HG03280 (cell line): ENCODE measurements around the gene NPIPB6.

Source experiments
- ATAC-seq: cut with Tn5 transposase; IDR thresholded peaks from one replicate; pipeline ENCODE4 v1.9.1; 2021; ENCODE audit warnings: mild to moderate bottlenecking, moderate library complexity; ENCODE audit not compliant: unreplicated experiment

The NPIPB6 gene

DNA sequence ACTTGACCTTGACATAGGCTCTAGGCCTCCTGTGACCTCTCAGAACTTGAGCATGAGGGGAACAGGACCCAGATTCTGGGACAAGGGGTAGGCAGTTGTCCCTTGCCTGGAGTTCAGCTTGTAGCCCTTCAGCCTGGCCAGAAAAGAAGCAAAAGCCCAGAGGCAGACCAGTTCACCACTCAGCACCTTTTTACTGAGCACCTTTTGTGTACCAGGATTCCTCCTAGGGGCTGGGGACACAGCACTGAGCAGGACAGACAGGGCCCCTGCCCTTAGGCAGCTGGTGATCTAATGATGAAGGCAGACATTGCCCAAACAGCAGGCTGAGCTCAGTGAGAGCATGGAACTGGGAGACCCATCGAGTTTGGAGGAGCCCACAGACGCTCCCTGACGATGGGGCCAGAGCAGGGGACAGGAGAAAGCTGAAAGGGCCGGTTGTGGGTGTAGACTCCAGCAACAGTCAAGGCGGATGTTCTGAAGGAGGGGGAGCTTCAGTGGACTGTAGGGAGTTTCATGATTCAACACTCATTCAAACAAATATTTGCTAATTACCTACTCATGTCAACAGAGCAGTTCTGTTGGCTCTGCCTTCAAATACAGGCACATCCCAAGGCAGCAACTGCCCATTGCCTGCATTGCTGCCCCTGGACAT lies 38.9 kb downstream of the NPIPB6 start:
- no peak for ATAC-seq

- no peak for ATAC-seq
Measured at GRCh38 chr16:28321700-28322411, 41.5 kb downstream of the NPIPB6 start.

GRCh38 chr16:28320741-28321140 lies 42.6 kb downstream of the NPIPB6 start:
- ATAC-seq: no peak

DNA sequence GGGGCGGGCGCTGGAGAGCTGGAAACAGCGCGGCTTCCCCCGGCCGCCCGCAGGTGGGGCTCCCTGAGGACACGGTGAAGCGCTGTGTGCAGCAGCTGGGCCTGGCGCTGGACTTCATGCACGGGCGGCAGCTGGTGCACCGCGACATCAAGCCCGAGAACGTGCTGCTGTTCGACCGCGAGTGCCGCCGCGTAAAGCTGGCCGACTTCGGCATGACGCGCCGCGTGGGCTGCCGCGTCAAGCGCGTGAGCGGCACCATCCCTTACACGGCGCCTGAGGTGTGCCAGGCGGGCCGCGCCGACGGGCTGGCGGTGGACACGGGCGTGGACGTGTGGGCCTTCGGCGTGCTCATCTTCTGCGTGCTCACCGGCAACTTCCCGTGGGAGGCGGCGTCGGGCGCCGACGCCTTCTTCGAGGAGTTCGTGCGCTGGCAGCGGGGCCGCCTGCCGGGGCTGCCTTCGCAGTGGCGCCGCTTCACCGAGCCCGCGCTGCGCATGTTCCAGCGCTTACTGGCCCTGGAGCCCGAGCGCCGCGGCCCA lies 43.2 kb downstream of the NPIPB6 start:
- ATAC-seq: no peak

- ATAC-seq: no peak
Measured at GRCh38 chr16:28319476-28320022, 43.8 kb downstream of the NPIPB6 start.

DNA sequence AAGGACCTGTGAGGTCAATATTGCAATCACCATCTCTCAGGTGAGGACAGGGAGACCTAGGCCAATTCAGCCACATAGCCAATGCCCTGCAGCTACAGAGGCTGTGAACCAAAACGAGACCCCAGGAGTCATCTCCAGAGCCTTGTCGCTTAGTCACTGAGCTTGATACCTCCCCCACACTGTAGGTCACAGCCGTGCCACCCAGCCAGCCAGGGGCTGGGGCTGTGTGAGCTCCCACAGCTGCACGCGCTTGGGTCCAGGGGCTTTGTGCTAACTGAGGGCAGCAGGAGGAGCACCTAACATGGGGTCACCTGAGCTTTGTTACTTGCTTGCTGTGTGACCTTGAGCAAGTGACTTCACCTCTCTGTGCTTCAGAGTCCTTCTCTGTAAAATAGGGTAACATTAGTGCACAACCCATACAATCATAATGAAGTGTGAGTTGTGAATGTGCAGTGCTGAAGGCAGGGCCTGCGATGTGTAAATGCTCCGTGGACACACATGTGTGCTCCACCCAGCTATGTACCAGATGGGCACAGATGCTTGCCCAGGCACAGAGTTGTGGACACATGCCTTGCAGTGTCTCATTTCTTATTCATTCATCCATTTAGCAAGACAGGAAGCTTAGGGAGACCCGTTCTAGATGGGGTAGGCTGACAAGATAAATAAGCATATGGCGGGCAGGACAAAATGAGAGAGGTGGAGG lies 45.1 kb downstream of the NPIPB6 start:
- no peak for ATAC-seq

GRCh38 chr16:28317040-28317880 lies 46.0 kb downstream of the NPIPB6 start:
- ATAC-seq: no peak

DNA sequence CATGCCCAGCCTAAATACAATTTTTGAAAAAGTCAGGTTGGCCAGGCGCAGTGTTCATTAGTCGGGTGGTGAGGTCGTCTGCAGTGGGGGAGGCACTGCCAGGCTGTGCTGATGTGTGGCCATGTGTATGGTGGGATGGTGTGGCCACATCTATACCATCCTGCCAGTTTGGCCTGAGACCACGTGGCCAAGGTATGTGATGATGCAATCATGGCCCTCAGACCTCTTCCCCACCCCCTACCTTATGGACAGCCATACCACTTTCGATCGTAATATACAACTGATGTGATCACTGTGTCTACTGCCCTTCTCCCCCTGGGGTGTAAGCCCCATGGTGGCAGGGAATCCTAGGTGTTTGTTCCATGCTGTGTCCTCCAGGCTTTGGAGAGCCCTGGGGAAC lies 47.3 kb downstream of the NPIPB6 start:
- ATAC-seq: no peak

DNA sequence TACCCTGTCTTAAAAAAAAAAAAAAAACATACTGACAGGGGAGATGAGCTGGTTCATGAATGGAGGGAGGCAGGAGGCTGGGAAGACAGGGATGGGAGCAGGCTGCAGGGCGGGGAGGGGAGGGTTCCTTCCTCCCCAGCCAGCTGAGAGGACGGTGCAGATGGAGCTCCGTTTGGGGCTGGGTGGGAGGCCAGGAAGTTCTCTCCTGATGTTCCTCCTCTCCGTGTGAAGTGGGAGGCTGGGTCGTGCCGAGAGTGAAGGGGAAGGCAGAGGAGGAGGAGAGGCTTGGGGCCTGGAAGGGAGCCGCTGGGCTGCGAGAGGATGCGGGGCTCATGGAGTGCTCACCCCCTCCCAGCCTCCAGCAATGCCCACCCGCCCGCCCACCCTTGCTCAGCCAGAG lies 49.7 kb downstream of the NPIPB6 start:
- ATAC-seq: no peak

- ATAC-seq: no peak
Measured at GRCh38 chr16:28312327-28312726, 51.0 kb downstream of the NPIPB6 start.

GRCh38 chr16:28311913-28312312 lies 51.4 kb downstream of the NPIPB6 start:
- no peak for ATAC-seq

DNA sequence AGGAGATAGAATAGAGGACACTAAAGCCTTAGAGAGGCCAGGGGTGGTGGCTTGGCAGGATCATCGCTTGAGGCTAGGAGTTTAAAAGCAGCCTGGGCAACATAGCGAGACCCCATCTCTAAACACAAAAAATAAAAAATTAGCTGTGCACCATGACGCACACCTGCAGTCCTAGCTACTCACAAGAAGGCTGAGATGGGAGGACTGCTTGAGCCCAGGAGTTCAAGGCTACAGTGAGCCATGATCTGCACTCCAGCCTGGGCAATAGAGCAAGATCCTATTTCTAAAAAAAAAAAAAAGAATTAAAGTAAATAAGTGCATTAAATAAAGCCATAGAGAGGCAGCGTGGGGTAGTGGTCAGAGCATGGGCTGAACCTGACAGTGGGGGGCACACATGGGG lies 51.9 kb downstream of the NPIPB6 start:
- ATAC-seq: no peak

- no peak for ATAC-seq
Measured at GRCh38 chr16:28310796-28311195, 52.5 kb downstream of the NPIPB6 start.

DNA sequence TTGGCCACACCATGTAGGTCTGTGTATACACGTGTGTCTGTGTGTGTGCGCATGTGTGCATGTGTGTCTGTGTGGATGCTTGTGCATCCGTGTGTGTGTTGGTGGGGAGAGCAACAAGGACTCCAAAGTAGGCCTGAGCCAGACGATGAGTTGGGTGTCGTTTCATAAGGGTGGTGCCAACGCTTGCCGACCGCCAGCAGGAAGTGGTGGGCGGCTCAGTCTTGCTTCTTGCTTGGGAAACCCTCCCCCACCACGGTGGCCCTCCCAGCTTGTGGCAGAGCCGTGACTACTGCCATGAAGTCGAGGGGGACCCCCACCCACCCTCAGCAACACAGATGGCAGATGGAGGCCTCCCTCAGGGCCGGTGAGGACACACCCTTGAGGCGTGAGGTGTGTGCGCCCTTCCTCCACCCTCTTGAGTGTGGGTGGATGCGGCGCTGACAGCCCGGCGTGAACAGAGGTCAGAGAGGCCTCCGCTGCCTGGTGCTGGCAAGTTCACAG lies 53.4 kb downstream of the NPIPB6 start:
- ATAC-seq: no peak

- ATAC-seq: no peak
Measured at GRCh38 chr16:28308794-28309584, 54.3 kb downstream of the NPIPB6 start.

DNA sequence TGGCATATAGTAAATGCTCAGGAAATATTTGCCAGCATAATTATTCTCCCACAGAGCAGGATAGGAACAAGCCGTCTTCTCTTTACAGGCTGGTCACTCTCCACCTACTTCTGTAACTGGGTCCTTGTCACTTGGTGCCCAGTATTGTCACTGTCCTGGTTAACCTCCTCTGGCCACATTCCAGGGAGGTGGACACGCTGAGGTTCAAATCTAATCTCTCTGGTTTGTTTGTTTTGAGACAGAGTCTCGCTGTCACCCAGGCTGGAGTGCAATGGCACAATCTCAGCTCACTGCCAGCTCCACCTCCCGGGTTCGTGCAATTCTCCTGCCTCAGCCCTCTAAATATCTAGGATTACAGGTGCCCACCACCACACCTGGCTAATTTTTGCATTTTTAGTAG lies 55.4 kb downstream of the NPIPB6 start:
- ATAC-seq: no peak

DNA sequence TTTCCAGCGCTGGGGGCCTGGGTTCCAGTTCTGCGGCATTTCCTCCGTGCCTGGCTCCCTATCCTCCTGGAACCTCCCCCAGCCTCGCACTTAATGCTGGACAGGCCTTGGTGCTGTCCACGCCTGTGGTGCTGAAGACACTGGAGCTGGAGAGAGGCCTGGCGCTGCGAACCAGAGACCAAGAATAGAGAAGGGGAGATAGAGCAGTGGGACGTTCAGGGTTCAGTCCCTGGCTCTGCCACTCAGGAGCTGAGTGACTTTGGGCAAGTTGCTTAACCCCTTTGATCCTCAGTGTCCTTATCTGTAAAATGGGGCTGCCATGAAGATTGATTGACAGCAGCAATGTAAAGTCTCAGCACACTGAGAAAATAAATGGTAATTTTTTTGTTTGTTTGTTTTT lies 59.1 kb downstream of the NPIPB6 start:
- no peak for ATAC-seq

DNA sequence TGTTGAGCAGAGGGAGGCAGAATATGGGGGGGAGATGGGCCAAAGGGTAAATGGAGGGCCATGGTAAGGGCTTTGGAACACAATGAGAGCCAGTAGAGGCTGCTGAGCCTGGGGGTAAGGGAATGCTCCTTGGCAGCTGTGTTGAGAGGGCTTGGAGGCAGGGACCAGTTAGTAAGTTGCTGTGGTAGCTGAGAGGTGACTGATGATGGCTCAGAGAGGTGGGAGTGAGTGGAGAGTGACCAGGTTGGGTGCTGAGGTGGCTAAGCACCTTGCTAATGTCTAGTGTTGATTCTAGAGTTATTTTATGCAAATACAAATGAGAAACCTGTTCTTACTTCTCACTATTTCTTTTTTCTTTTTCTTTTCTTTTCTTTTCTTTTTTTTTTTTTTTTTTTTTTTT lies 60.2 kb downstream of the NPIPB6 start:
- no peak for ATAC-seq

DNA sequence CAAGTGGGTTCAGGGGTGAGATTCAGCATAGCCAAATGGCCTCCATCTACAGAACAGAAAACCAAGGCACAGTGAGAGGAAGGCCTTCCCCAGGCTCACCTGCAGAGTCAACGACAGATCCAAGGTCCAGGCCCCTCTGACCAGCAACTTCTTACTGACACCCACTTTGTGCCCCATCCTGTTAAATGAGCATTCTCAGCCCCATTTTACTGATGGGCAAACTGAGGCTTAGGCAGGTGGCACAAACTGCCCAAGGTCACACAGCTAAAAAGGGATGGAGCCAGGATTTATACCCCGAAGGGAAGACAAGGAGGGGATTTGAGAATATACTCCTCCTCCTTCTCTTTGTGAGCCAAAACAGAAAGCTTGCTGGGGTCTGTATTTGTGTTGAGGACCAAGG lies 61.7 kb downstream of the NPIPB6 start:
- ATAC-seq: no peak

DNA sequence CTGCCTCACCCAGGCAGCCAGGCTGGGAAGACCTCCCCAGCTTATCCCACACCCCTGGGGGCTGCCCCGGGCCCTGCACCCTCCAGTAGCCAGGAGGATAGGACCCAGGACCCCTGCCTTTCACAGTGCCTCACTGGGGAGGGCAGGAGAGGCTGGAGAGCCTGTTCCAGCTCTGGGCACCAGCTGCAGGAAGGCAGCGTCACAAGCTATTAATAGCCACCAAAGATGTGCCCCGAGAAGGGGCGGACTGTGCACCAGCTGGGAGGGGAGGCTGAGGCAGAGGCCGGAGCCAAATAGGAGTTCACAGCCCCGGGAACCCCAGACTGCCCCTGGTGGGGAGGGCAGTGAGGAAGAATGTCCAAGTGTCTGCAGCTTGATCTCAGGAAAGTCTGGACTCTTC lies 62.2 kb downstream of the NPIPB6 start:
- no peak for ATAC-seq
